Measurements from ENCODE around the gene BABAM1.
A peak's percentile ranks its signal among the peaks of the same experiment; 100 is the strongest.

The BABAM1 gene

DNA sequence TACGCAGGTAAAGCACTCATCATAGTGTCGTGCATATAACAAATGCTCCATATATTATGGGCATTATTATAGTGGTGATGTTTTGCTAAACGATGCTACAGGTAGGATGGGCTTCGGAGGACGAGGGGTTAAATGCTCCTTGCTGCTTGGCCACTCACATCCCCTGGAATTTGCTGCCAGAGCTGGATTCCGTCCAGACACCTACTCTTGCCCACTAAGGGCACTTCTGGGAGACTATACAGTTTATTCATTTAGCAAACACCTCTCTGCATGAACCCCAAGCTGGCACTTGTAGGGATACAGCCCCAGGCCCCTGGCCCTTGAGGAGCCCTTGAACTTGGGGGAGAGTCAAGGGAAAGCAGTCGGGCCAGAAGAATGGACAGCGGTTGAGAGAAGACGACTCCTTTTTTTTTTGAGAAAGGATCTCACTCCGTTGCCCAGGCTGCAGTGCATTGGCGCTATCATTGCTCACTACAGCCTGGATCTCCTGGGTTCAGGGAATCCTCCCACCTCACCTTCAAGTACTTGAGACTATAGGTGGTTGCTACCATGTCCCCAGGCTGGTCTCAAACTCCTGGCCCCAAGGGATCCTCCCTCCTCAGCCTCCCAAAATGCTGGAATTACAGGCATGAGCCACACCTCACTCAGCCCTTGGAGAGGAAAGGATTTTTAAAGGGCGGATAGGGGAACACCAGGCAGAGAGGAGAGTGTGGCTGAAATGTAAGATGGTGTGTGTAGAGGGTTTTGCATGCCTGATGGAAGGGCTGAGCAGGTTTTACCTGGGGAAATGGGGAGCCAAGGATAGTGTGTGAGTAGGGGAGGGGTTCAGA is 37.4 kb downstream of the BABAM1 start:
- DNase-seq = no peak

- no peak for DNase-seq
Observed at GRCh38 chr19:17305216-17305516, 37.9 kb downstream of the BABAM1 start.

- peak; percentile 92 for DNase-seq
Observed at GRCh38 chr19:17305517-17306284, 38.5 kb downstream of the BABAM1 start, which contains the start of gene MRPL34. Gene MRPL34 (plus strand): TSS chr19:17305872. CDS start chr19:17305893, 21 bp downstream.

- DNase-seq = no peak
Observed at GRCh38 chr19:17306285-17306714, 39.1 kb downstream of the BABAM1 start.

- DNase-seq = no peak
Observed at GRCh38 chr19:17307876-17308377, 40.7 kb downstream of the BABAM1 start.

- peak; percentile 98 for DNase-seq
Observed at GRCh38 chr19:17309198-17309964, 42.1 kb downstream of the BABAM1 start, which contains the start of gene DDA1. Gene DDA1 (plus strand): TSS chr19:17309563. CDS start chr19:17309655, 92 bp downstream.

- DNase-seq = no peak
Observed at GRCh38 chr19:17309965-17310461, 42.8 kb downstream of the BABAM1 start.

DNA sequence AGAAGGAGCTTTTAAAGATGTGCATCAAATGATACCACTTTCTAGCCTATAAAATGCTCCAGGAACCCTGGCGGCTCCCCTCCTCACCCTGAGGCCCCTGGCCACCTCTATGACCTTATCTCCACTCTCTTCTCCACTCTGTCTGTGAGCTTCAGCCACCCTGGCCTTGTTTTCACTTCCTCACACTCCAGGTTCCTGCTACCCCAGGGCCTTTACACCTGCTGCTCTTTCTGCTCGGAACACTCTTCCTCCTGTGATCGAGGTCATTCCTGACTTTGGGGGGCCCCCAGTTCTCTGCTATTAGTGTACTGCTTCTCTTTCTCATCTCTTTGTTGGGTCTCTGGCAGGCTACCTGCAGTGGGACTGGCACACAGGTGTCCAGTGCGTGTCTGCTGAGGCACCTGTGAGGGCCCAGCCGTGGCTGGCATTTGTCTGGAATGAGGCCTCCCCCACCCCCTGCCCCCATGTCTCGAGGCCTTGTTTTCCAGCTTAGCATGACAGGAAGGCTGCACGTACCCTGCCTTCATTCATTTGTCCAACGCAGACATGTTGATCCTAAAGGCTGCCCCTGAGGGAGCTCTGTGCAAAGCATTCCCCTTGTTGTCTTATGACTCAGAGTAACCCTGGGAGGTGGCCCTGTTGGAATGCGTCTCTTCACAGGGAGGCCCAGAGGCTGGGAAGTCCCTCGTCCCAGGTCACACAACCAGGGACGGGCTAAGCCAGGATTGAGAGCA is 44.4 kb downstream of the BABAM1 start:
- no peak for DNase-seq

DNA sequence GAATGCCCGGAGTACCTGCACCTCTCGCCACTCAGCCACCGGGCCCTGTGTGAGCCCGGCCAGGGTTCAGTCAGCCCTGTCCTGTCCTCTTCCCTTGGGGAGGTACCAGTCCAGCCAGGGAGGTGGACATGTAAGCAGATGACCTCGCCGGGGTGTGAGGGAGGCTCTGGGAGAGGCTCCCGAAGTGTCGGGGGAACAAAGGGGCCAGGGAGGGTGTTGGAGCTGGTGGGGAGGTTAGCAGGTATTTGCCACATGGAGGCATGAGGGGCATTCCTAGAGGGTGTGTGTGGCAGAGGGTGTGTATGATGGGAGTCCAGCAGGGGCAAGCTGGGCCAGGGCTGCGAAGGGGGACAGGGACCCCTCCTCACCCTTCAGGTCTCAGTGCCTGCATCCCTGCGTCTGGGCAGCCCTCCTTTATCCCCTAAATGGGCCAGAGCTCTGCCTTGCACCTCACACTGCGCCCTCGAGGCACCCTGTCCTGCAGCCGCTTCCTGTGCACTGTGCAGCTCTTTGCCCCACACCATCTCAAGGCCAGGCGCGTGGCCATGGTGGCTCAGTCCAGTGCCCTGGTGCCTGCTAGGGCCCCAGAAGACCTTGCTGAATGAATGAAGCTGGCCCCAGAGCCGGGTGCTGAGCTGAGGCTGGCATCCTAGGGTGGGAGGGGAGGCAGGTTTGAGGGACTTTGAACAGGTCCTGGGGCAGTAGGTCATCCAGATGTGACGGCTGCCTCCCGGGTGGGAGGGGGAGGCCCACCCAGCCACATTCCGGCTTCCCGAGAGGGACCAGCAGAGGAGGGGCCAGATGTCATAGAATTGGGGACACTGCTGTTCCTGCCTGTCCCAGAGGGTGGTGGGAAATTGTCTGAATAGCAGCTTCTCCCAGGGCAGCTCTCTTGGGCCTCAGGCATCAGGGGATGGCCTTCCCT is 45.2 kb downstream of the BABAM1 start:
- no peak for DNase-seq

GRCh38 chr19:17314007-17314593 is 46.9 kb downstream of the BABAM1 start:
- no peak for DNase-seq

- no peak for DNase-seq
Observed at GRCh38 chr19:17318966-17319365, 51.7 kb downstream of the BABAM1 start.

- no peak for DNase-seq
Observed at GRCh38 chr19:17319473-17320238, 52.4 kb downstream of the BABAM1 start.

DNA sequence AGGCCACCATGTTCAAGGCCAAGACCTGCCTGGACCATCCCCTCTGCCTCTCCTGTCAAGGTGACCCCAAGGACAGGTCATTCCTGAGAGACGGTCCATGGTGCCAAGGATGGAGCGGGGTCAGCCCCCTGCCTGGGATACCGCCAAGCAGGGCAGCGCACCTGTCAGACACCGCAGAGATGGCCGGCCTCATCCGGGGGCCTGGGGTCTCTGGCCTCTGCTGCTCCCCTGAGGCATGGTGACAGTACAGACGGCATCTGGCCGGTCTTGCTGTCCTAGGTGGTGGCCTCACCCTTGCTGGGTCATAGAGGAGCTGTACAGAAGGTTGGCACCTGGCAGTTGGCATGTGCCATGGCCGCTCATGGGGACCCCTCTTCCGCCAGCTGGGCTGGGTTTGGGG is 53.2 kb downstream of the BABAM1 start:
- no peak for DNase-seq

DNA sequence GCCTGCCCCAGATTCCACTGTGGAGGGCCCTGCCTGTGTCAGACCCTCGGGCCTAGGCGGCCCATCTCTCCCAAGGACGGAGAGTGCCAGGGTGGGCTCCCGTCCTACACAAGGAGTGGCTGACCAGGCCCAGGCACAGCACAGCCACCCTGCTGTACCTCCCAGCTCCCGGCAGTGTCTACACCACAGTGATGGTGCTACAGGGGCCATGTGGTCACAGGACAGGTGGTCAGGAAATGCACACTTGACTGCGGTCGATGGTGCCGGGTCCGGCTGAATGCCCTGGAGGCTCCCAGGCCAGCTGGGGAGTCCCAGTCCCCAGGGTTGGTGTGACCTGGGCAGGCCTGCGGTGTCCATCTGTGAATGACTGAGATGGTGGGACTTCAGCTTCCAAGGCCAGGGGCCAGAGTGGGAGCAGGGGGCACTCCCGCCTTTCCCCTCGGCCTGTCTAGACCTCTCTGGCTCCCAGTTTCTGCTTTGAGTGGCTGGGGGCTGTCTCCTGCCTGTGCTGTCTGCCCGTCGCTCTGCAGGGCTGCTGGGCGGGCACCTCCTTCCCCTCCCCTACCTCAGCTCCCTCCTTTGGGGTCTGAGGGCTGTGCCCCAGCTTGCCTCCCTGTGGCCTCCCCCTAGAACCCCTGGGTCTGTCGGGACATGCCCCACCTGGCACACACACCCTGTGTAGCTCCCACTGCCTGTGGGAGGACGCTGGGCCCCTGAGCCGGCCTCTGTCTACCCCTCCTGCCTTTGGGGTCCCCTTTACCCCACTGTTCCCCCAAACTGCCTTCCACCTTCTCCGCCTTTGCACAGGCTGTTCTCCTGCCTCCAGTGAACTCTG is 54.6 kb downstream of the BABAM1 start:
- DNase-seq = no peak

DNA sequence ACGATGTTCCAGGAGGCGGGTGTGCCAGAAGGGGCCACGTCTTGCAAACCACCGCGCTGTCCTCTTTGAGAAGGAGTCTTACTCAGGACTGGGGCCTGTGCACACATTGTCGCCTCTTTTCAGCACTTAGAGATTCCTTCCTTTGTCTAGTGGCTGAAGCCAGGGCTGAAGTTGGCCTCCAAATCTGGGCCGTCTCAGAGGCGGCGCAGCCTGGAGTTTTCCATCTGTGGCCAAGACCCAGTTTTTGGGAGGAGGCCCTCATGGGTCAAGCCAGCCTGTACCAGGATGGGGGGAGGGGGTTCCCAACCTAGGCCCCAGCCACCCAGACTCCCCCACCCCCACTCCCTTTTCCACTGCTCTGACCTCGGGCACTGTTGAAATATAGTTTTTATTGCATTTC is 55.6 kb downstream of the BABAM1 start:
- no peak for DNase-seq

DNA sequence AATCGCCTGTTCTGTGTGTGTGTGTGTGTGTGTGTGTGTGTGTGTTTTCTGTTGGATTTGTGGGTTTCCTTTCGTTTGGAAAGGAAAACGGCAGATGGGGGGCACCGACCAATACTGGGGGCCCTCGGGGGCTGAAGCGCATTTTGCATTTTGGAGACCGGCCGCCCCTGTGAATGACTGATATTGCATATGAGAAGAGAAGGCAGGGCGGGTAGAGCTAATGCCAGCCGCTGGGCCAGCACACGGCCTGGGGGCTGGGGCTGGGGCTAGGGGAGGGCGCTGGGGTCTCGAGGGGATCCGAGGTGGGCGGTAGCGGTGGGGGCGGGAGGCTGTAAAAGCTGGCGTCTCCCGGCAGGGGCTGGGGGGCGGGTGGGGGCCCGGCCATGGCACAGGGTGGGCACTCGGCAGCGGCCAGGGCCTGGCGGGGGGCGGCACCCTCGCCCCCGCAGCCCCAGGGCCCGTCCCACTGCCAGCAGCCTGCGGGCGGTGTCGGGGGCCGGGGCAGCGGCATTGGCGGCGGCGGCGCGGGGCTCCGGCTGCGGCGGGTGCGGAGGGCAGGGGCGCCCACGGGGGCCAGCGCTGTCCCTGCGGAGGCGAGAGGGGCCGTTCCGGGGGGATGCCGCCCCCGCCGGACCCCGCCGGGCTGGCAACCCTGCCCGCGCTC is 56.2 kb downstream of the BABAM1 start:
- no peak for DNase-seq

DNA sequence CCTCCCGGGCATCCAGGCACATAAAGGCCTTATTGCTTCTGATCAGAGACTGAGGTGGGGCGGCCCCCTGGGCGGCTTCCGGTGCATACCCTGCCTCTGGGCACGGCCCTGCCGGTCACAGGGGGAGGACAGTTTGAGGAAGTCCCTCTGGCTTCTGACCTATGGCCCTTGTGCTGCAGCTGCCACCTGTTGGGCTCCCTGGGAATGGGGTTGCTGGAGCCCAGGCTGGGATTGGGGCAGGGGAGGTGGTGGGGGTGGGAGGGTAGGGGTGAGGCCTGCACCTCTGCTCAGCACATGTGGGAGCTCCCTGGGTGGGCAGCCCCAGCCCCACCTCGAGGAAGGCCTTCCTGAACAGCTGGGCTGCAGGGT is 56.7 kb downstream of the BABAM1 start:
- no peak for DNase-seq

GRCh38 chr19:17324357-17325114 is 57.3 kb downstream of the BABAM1 start:
- DNase-seq = no peak

Measured in activated effector memory CD4-positive, alpha-beta T cell treated with Interleukin-2 at 50 U/mL for 16 hours (primary cell).